Breast epithelium (tissue), 3 donors: ENCODE data around the gene CSMD2.

Experiments
- POLR2A ChIP-seq: fragments of 450-650 bp; IDR thresholded peaks from one replicate; pipeline ENCODE4 v1.6.1; 2016; ENCODE audit warnings: antibody characterized with exemption, mild to moderate bottlenecking, moderate library complexity
- POLR2AphosphoS5 ChIP-seq, 3 donors: sonication (generic); formaldehyde crosslinking; IDR thresholded peaks; one replicate each; pipeline ENCODE4 v1.6.1; 2017; ENCODE audit warnings: antibody characterized with exemption in 3 of 3
- TF ChIP-seq, protein P1 (sequence below), 3 donors: fragments of 450-650 bp; IDR thresholded peaks; one replicate each; pipeline ENCODE4 v1.5.1; 2016 to 2017; ENCODE audit warnings: antibody characterized with exemption in 3 of 3, mild to moderate bottlenecking in 3 of 3, moderate library complexity in 3 of 3

GRCh38 chr1:33719771-33720670 lies 445.0 kb downstream of the CSMD2 start:
- TF ChIP-seq, protein P1, sequence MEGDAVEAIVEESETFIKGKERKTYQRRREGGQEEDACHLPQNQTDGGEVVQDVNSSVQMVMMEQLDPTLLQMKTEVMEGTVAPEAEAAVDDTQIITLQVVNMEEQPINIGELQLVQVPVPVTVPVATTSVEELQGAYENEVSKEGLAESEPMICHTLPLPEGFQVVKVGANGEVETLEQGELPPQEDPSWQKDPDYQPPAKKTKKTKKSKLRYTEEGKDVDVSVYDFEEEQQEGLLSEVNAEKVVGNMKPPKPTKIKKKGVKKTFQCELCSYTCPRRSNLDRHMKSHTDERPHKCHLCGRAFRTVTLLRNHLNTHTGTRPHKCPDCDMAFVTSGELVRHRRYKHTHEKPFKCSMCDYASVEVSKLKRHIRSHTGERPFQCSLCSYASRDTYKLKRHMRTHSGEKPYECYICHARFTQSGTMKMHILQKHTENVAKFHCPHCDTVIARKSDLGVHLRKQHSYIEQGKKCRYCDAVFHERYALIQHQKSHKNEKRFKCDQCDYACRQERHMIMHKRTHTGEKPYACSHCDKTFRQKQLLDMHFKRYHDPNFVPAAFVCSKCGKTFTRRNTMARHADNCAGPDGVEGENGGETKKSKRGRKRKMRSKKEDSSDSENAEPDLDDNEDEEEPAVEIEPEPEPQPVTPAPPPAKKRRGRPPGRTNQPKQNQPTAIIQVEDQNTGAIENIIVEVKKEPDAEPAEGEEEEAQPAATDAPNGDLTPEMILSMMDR (IDR thresholded peaks at IDR 0.05): no peak
- TF ChIP-seq POLR2AphosphoS5 (IDR thresholded peaks at IDR 0.05): no peak
- TF ChIP-seq POLR2A: no peak
